ENCODE measurements around the gene NUAK1. TPM values are rescaled to one million over a fixed set of nuclear protein-coding genes. Genes with fewer than 3 reads are reported as not detected.

NUAK1 gene
- total and polyA plus RNA-seq, 4 donors, result 2.9 to 14.1 (median 9.2) TPM

DNA sequence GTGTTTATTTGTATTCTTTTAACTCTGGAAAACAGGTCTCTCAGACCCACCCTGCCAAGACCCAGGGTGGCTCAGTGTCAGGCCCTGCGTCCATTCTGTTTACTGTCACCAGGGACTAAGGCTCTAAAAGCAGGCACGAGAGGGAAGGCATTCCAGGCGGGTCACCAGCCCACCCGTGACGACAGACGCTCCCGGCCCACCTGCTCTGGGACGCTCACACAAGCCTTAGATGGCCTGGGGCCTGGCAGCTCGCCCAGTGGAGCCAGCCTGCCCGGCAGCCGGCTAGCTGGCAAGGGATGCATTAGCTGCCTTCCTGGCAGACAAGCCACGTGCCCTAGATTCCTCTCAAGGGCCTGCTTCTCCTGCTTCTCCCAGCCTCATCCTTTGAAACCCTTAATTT lies 9.2 kb upstream of the NUAK1 start:
- Histone ChIP-seq H3K9me3 (ENCODE audit: control insufficient read depth in 4 of 4, insufficient read depth in 3 of 4, low read length in 3 of 4) (no peaks in the 10 kb centered on the region), H3K9ac (ENCODE audit: insufficient read depth in 1 of 2, low read length in 2 of 2) (no peak overlapping the region), H3K36me3 (ENCODE audit: control insufficient read depth in 4 of 4, insufficient read depth in 4 of 4, low read length in 4 of 4) (no peaks in the 10 kb centered on the region), H3K4me1 (ENCODE audit: control insufficient read depth in 5 of 5, insufficient read depth in 5 of 5, low read length in 5 of 5) (peaks cover 4 to 17% (median 8%) of the 10 kb centered on the region in 5 donors), H3K27me3 (ENCODE audit: control insufficient read depth in 3 of 3, insufficient read depth in 3 of 3, low read length in 2 of 3) (no peaks in the 10 kb centered on the region), H3K4me3 (no peak overlapping the region), H3K27ac (ENCODE audit: low read depth in 1 of 2, low read length in 1 of 2) (peak overlapping the region in 1 of 2 donors; percentile 70)
- ATAC-seq (ENCODE audit: insufficient read depth, low FRiP score) (no peak), DNase-seq (no peak)
- WGBS, 2 donors, result 73 to 78% methylated on average over 12 of the region's 12 CpGs
- TF ChIP-seq, protein P1, sequence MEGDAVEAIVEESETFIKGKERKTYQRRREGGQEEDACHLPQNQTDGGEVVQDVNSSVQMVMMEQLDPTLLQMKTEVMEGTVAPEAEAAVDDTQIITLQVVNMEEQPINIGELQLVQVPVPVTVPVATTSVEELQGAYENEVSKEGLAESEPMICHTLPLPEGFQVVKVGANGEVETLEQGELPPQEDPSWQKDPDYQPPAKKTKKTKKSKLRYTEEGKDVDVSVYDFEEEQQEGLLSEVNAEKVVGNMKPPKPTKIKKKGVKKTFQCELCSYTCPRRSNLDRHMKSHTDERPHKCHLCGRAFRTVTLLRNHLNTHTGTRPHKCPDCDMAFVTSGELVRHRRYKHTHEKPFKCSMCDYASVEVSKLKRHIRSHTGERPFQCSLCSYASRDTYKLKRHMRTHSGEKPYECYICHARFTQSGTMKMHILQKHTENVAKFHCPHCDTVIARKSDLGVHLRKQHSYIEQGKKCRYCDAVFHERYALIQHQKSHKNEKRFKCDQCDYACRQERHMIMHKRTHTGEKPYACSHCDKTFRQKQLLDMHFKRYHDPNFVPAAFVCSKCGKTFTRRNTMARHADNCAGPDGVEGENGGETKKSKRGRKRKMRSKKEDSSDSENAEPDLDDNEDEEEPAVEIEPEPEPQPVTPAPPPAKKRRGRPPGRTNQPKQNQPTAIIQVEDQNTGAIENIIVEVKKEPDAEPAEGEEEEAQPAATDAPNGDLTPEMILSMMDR (IDR thresholded peaks at IDR 0.05; ENCODE audit: control extremely low read depth, extremely low read depth), result no peak

DNA sequence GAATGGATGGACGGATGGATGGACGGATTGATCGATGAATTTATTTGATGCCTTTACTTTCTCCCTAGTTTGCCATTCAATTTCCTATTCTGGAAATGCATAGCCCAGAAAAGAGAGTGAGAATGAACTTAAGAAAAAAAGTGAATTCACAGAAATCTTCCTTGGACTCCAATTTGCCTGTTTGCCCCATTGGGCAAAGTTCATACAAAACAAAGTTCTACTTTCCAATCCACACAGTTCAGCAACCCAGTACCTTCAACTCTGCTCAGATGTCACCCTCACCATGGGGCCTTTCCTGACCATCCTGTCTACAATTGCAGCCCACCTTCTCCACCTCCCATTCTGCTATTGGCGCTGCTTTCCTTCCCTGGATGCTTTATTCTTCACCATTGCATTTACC lies 8.2 kb upstream of the NUAK1 start:
- TF ChIP-seq, protein P1 (IDR thresholded peaks at IDR 0.05; ENCODE audit: control extremely low read depth, extremely low read depth), result no peak
- ATAC-seq (ENCODE audit: insufficient read depth, low FRiP score), result no peak

DNA sequence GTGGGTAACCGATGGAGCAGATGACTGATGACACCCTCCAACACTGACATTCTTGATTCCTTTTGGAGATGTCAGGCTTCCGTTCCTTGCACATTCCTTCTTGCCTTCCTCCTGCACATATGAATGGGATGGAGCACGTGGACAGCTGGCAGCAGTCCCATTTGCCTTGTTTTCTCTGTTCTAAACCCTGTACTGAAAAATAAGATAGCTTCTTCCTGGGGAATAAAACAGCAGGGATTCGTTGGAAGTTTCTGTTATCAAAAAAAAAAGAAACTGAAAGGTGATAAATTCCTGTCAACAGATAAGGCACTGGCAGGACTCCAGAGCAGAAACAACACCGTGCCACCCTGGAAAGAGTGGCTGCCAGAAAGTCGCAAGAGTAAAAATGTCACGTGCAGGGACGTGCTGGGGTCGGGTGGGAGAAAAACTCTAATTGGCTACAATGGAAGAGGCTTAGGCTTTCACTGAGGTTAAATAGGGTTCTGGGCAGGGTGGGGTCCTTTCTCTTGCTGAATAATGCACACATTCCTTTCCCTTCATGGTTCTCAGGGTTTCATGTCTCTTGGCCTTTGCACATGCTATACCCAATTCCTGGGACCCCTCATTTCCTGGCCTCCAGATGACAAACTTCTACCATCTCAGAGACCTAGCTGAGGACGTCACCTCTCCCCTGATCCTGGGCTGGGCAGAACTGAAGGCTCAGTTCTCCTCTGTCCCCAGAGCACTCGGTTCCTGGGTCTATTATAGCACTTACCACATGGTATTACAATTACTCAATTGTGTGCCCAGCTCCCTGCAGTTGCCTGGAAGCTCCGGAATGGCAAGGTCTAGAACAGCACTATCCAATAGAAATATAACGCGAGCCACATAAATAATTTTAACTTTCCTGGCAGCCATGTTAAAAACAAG lies 7.0 kb upstream of the NUAK1 start:
- WGBS, 2 donors, result 50 to 68% methylated on average over 14 of the region's 14 CpGs
- no peak overlapping the region for H3K4me3 ChIP-seq
- H3K27ac ChIP-seq (ENCODE audit: low read depth in 1 of 2, low read length in 1 of 2), result peak overlapping the region in 1 of 2 donors; percentile 83
- ATAC-seq (ENCODE audit: insufficient read depth, low FRiP score) (no peak), DNase-seq (peak in 1 of 3 donors; percentile 49)
- TF ChIP-seq, protein P1 (IDR thresholded peaks at IDR 0.05; ENCODE audit: control extremely low read depth, extremely low read depth), result no peak
- no peaks in the 10 kb centered on the region for H3K27me3 ChIP-seq (ENCODE audit: control insufficient read depth in 3 of 3, insufficient read depth in 3 of 3, low read length in 2 of 3)
- H3K4me1 ChIP-seq (ENCODE audit: control insufficient read depth in 5 of 5, insufficient read depth in 5 of 5, low read length in 5 of 5), result peaks cover 4 to 23% (median 17%) of the 10 kb centered on the region in 5 donors
- H3K36me3 ChIP-seq (ENCODE audit: control insufficient read depth in 4 of 4, insufficient read depth in 4 of 4, low read length in 4 of 4), result peaks cover 0 to 3% (median 0%) of the 10 kb centered on the region in 4 donors
- H3K9me3 ChIP-seq (ENCODE audit: control insufficient read depth in 4 of 4, insufficient read depth in 3 of 4, low read length in 3 of 4), result no peaks in the 10 kb centered on the region
- no peak overlapping the region for H3K9ac ChIP-seq (ENCODE audit: insufficient read depth in 1 of 2, low read length in 2 of 2)

More for the DNA sequence above, 8.2 kb upstream of the NUAK1 start:
- no peaks in the 10 kb centered on the region for H3K9me3 ChIP-seq (ENCODE audit: control insufficient read depth in 4 of 4, insufficient read depth in 3 of 4, low read length in 3 of 4)
- 95 to 99% methylated on average over 4 of the region's 4 CpGs for WGBS, 2 donors
- no peaks in the 10 kb centered on the region for H3K36me3 ChIP-seq (ENCODE audit: control insufficient read depth in 4 of 4, insufficient read depth in 4 of 4, low read length in 4 of 4)
- H3K27me3 ChIP-seq (ENCODE audit: control insufficient read depth in 3 of 3, insufficient read depth in 3 of 3, low read length in 2 of 3), result no peaks in the 10 kb centered on the region
- peaks cover 4 to 17% (median 14%) of the 10 kb centered on the region in 5 donors for H3K4me1 ChIP-seq (ENCODE audit: control insufficient read depth in 5 of 5, insufficient read depth in 5 of 5, low read length in 5 of 5)
- no peak overlapping the region for H3K9ac ChIP-seq (ENCODE audit: insufficient read depth in 1 of 2, low read length in 2 of 2)
- H3K4me3 ChIP-seq, result no peak overlapping the region
- H3K27ac ChIP-seq (ENCODE audit: low read depth in 1 of 2, low read length in 1 of 2), result peak overlapping the region in 1 of 2 donors; percentile 43
- no peak for DNase-seq
